BLaER1 treated with 17β-estradiol and CSF1 and Interleukin-3, amounts not matched to agents 10 nM and 100 nM (cell line): ENCODE measurements around the gene ATP13A2.
"Not testable (repeated sequence)": the region's sequence is repeated elsewhere in the genome, so short reads cannot be mapped to it uniquely, and the experiment has no call there.

Experiments used
- H3K27ac ChIP-seq, 11 experiments: shearing (Covaris generic); formaldehyde crosslinking; 2 replicates each; pipeline ENCODE4 v1.8.1; 2022
- H3K27me3 ChIP-seq, 11 experiments: shearing (Covaris generic); formaldehyde crosslinking; 2 replicates each; pipeline ENCODE4 v1.8.1; 2022
- H3K36me3 ChIP-seq, 11 experiments: shearing (Covaris generic); formaldehyde crosslinking; 2 replicates each; pipeline ENCODE4 v1.8.1; 2022
- H3K4me1 ChIP-seq, 10 experiments: shearing (Covaris generic); formaldehyde crosslinking; 2 replicates each; pipeline ENCODE4 v1.8.1; 2022
- H3K4me2 ChIP-seq, 11 experiments: shearing (Covaris generic); formaldehyde crosslinking; 2 replicates each; pipeline ENCODE4 v1.8.1; 2022
- H3K4me3 ChIP-seq, 10 experiments: shearing (Covaris generic); formaldehyde crosslinking; 2 replicates each; pipeline ENCODE4 v1.8.1; 2022
- H3K9ac ChIP-seq, 11 experiments: shearing (Covaris generic); formaldehyde crosslinking; 2 replicates each; pipeline ENCODE4 v1.8.1; 2022
- H3K9me3 ChIP-seq, 11 experiments: shearing (Covaris generic); formaldehyde crosslinking; replicated peaks in 1 of 11; 2 replicates each; pipeline ENCODE4 v1.8.1; 2022
- H4K20me1 ChIP-seq, 11 experiments: shearing (Covaris generic); formaldehyde crosslinking; 2 replicates each; pipeline ENCODE4 v1.8.1; 2022
- Cebpa-rat ChIP-seq, 11 experiments: shearing (Covaris generic); IDR thresholded peaks; 2 replicates each; pipeline ENCODE4 v1.8.1; 2022

Gene ATP13A2

GRCh38 chr1:16946646-16947045 is 65.1 kb downstream of the ATP13A2 start:
- Histone ChIP-seq H3K4me1 (peaks cover 34 to 63% (median 55%) of the 10 kb centered on the region in 10 experiments), H3K36me3 (peaks cover 0 to 6% (median 0%) of the 10 kb centered on the region in 11 experiments; a peak in 5 of 22 replicates), H3K9ac (peak overlapping the region in 4 of 11 experiments; percentile 7 to 48 (median 36); a peak in 8 of 22 replicates), H3K4me3 (no peak overlapping the region), H4K20me1 (peaks cover 0 to 59% (median 36%) of the 10 kb centered on the region in 11 experiments; a peak in 18 of 22 replicates), H3K27me3 (peaks cover 0 to 16% (median 0%) of the 10 kb centered on the region in 11 experiments; a peak in 3 of 22 replicates), H3K9me3 (no peaks in the 10 kb centered on the region), H3K4me2 (peak overlapping the region in 10 of 11 experiments; percentile 12 to 97 (median 78); a peak in 19 of 22 replicates), H3K27ac (no peak overlapping the region)
- TF ChIP-seq Cebpa-rat (IDR thresholded peaks at IDR 0.05), result no peak

GRCh38 chr1:16946185-16946584 is 65.5 kb downstream of the ATP13A2 start:
- not testable (repeated sequence) for H3K4me3 ChIP-seq, H3K27ac ChIP-seq, H3K36me3 ChIP-seq, H3K9me3 ChIP-seq
- Histone ChIP-seq H3K27me3 (peaks cover 0 to 16% (median 0%) of the 10 kb centered on the region in 11 experiments; a peak in 3 of 22 replicates), H3K9ac (peak overlapping the region in 5 of 11 experiments; percentile 7 to 48 (median 35); a peak in 9 of 22 replicates), H3K4me1 (peaks cover 34 to 61% (median 54%) of the 10 kb centered on the region in 10 experiments), H3K4me2 (peak overlapping the region; percentile 12 to 97 (median 77); a peak in 20 of 22 replicates), H4K20me1 (peaks cover 0 to 54% (median 35%) of the 10 kb centered on the region in 11 experiments; a peak in 18 of 22 replicates)

GRCh38 chr1:16945512-16945911 is 66.2 kb downstream of the ATP13A2 start:
- Histone ChIP-seq H3K9ac (peak overlapping the region in 5 of 11 experiments; percentile 7 to 48 (median 35); a peak in 8 of 22 replicates), H3K27me3 (peaks cover 0 to 16% (median 0%) of the 10 kb centered on the region in 11 experiments; a peak in 3 of 22 replicates), H3K4me1 (peaks cover 34 to 61% (median 53%) of the 10 kb centered on the region in 10 experiments), H3K4me2 (peak overlapping the region; percentile 12 to 97 (median 77); a peak in 20 of 22 replicates), H4K20me1 (peaks cover 0 to 52% (median 34%) of the 10 kb centered on the region in 11 experiments; a peak in 18 of 22 replicates)
- not testable (repeated sequence) for H3K36me3 ChIP-seq, H3K4me3 ChIP-seq, H3K27ac ChIP-seq, H3K9me3 ChIP-seq

GRCh38 chr1:16944038-16944437 is 67.7 kb downstream of the ATP13A2 start:
- Histone ChIP-seq H3K27ac (no peak overlapping the region), H3K4me2 (peak overlapping the region in 10 of 11 experiments; percentile 27 to 97 (median 74); a peak in 18 of 22 replicates), H3K4me3 (no peak overlapping the region), H3K36me3 (peaks cover 0 to 11% (median 0%) of the 10 kb centered on the region in 11 experiments; a peak in 5 of 22 replicates), H3K9me3 (no peaks in the 10 kb centered on the region), H3K4me1 (peaks cover 34 to 57% (median 53%) of the 10 kb centered on the region in 10 experiments), H3K9ac (peak overlapping the region in 1 of 11 experiments; percentile 21; a peak in 1 of 22 replicates), H3K27me3 (peaks cover 0 to 16% (median 0%) of the 10 kb centered on the region in 11 experiments; a peak in 3 of 22 replicates), H4K20me1 (peaks cover 0 to 40% (median 29%) of the 10 kb centered on the region in 11 experiments; a peak in 18 of 22 replicates)
- no peak for TF ChIP-seq Cebpa-rat (IDR thresholded peaks at IDR 0.05)

GRCh38 chr1:16939386-16940180 is 72.1 kb downstream of the ATP13A2 start:
- H3K9ac ChIP-seq, H4K20me1 ChIP-seq: not testable (repeated sequence)

GRCh38 chr1:16938351-16939321 is 73.1 kb downstream of the ATP13A2 start:
- TF ChIP-seq Cebpa-rat (IDR thresholded peaks at IDR 0.05), result no peak
- Histone ChIP-seq H3K4me3 (no peak overlapping the region), H3K9ac (no peak overlapping the region)

More at GRCh38 chr1:16939386-16940180, 72.1 kb downstream of the ATP13A2 start:
- Histone ChIP-seq H3K4me1 (peaks cover 9 to 14% (median 11%) of the 10 kb centered on the region in 10 experiments; a peak in 18 of 20 replicates), H3K36me3 (peaks cover 0 to 16% (median 5%) of the 10 kb centered on the region in 11 experiments; a peak in 8 of 22 replicates)
- not testable (repeated sequence) for H3K9me3 ChIP-seq, H3K27ac ChIP-seq, H3K4me2 ChIP-seq, H3K4me3 ChIP-seq, H3K27me3 ChIP-seq

GRCh38 chr1:16936580-16936979 is 75.1 kb downstream of the ATP13A2 start:
- H3K27ac ChIP-seq, H3K9me3 ChIP-seq, H3K4me3 ChIP-seq, H3K4me1 ChIP-seq, H3K4me2 ChIP-seq, H3K27me3 ChIP-seq, H4K20me1 ChIP-seq: not testable (repeated sequence)
- H3K36me3 ChIP-seq, result peaks cover 0 to 14% (median 5%) of the 10 kb centered on the region in 11 experiments; a peak in 7 of 22 replicates
- 0 out of 22 replicates have a peak overlapping the region, but pooled peaks of 1 of the 11 experiments have one; percentile 1 for H3K9ac ChIP-seq

More at GRCh38 chr1:16938351-16939321, 73.1 kb downstream of the ATP13A2 start:
- Histone ChIP-seq H3K27ac (no peak overlapping the region), H3K9me3 (no peaks in the 10 kb centered on the region), H3K4me2 (no peak overlapping the region), H4K20me1 (peaks cover 0 to 8% (median 0%) of the 10 kb centered on the region in 11 experiments; a peak in 4 of 22 replicates), H3K4me1 (peaks cover 1 to 5% (median 2%) of the 10 kb centered on the region in 10 experiments; a peak in 17 of 20 replicates), H3K27me3 (no peaks in the 10 kb centered on the region), H3K36me3 (peaks cover 0 to 14% (median 5%) of the 10 kb centered on the region in 11 experiments; a peak in 7 of 22 replicates)
